ENCODE measurements around the gene AKAP13. TPM values are rescaled to one million over a fixed set of nuclear protein-coding genes. Genes with fewer than 3 reads are reported as not detected.

The AKAP13 gene
- total RNA-seq, 1 experiment from 2014 or later: 47.3 TPM

- Histone ChIP-seq H2AK5ac (ENCODE audit: insufficient read length, low read length) (no peak overlapping the region), H2AFZ (ENCODE audit: low read length) (no peak overlapping the region), H4K91ac (ENCODE audit: insufficient read length, low read depth, low read length) (no peak overlapping the region), H3K4me1 (ENCODE audit: insufficient read depth, low read length) (no peaks in the 10 kb centered on the region), H3K79me2 (ENCODE audit: insufficient read depth, low read length) (no peaks in the 10 kb centered on the region; the same call in 1 of the 2 replicates), H2BK20ac (ENCODE audit: low read depth, low read length, poor library complexity, severe bottlenecking) (no peak overlapping the region), H3K27me3 (ENCODE audit: insufficient read depth, low read length) (no peaks in the 10 kb centered on the region), H2BK120ac (ENCODE audit: low read depth, low read length, poor library complexity, severe bottlenecking) (no peak overlapping the region), H4K5ac (ENCODE audit: insufficient read length, low read depth, low read length) (no peak overlapping the region), H3K18ac (ENCODE audit: insufficient read length, low read depth, low read length) (no peak overlapping the region), H3K23me2 (ENCODE audit: insufficient read length, low read depth, low read length, poor library complexity, severe bottlenecking) (no peaks in the 10 kb centered on the region), H3K4ac (ENCODE audit: low read depth, low read length) (no peak overlapping the region), H3K9ac (ENCODE audit: extremely low read depth, insufficient read length, low read length) (no peak overlapping the region), H4K20me1 (ENCODE audit: control insufficient read depth, insufficient read depth, insufficient read length) (no peaks in the 10 kb centered on the region), H3K79me1 (ENCODE audit: insufficient read depth, low read depth, low read length, poor library complexity, severe bottlenecking) (no peaks in the 10 kb centered on the region), H3K23ac (ENCODE audit: insufficient read length, low read depth, low read length) (no peak overlapping the region), H3K56ac (ENCODE audit: insufficient read length, low read depth, low read length) (no peak overlapping the region), H3K27ac (ENCODE audit: insufficient read length, low read depth, low read length) (no peak overlapping the region), H2BK5ac (ENCODE audit: insufficient read length, low read length) (no peak overlapping the region), H2BK12ac (ENCODE audit: insufficient read length, low read depth, low read length) (no peak overlapping the region), H3K4me2 (ENCODE audit: insufficient read depth, insufficient read length, low read length) (no peak overlapping the region), H2BK15ac (ENCODE audit: low read depth, low read length) (no peak overlapping the region), H4K8ac (replicated peaks; ENCODE audit: insufficient read length, low read depth, low read length) (no peak overlapping the region), H3K14ac (ENCODE audit: insufficient read depth, low read length) (no peak overlapping the region), H3T11ph (ENCODE audit: low read length) (no peak overlapping the region), H3K9me3 (ENCODE audit: control insufficient read depth, low read depth, low read length) (no peaks in the 10 kb centered on the region)
- TF ChIP-seq CTCF (conservative IDR thresholded peaks at IDR 0.05): no peak
- H3K4me3 Mint-ChIP-seq: no peak overlapping the region
- no peak overlapping the region; a peak in 1 of 7 replicates for H3K27ac Mint-ChIP-seq
- peaks cover 16 to 49% (median 28%) of the 10 kb centered on the region in 3 experiments; a peak in 6 of 7 replicates for H3K36me3 Mint-ChIP-seq (ENCODE audit: insufficient read depth in 1 of 3, low read depth in 3 of 3)
- no CpG with 5 or more reads among the region's 13 CpGs for WGBS (ENCODE audit: extremely low coverage, insufficient read length, low lambda C conversion rate)
- DNase-seq: no peak
- peaks cover 11 to 14% of the 10 kb centered on the region in 2 experiments for H3K4me1 Mint-ChIP-seq
- no peaks in the 10 kb centered on the region for H3K27me3 Mint-ChIP-seq (ENCODE audit: low read depth)
- no peaks in the 10 kb centered on the region for H3K9me3 Mint-ChIP-seq
Observed at GRCh38 chr15:85759376-85759775, 379.0 kb downstream of the AKAP13 start.
